NCI-H1417 (cell line): ENCODE measurements around the gene PYGB.
"Not testable (repeated sequence)": the region's sequence is repeated elsewhere in the genome, so short reads cannot be mapped to it uniquely, and the experiment has no call there.

Experiments
- DNase-seq, 3 experiments: peaks; one replicate each; lab custom pipeline; 2025; lab: John Stamatoyannopoulos, UW

Gene PYGB

GRCh38 chr20:25314497-25315417 lies 66.9 kb downstream of the PYGB start:
- no peak for DNase-seq

- no peak for DNase-seq
Measured at GRCh38 chr20:25315418-25316210, 67.7 kb downstream of the PYGB start.

GRCh38 chr20:25316506-25317190 lies 68.8 kb downstream of the PYGB start:
- DNase-seq: no peak

- peak in 1 of 3 experiments; percentile 54 for DNase-seq
Measured at GRCh38 chr20:25317351-25318075, 69.6 kb downstream of the PYGB start.

- peak in 1 of 3 experiments; percentile 36 for DNase-seq
Measured at GRCh38 chr20:25318471-25319240, 70.8 kb downstream of the PYGB start.

GRCh38 chr20:25319241-25320034 lies 71.6 kb downstream of the PYGB start:
- DNase-seq: peak; percentile 66 to 88 (median 77)

GRCh38 chr20:25320035-25320800 lies 72.3 kb downstream of the PYGB start:
- DNase-seq: peak in 1 of 3 experiments; percentile 51

GRCh38 chr20:25321262-25321831 lies 73.5 kb downstream of the PYGB start:
- no peak for DNase-seq

- no peak for DNase-seq
Measured at GRCh38 chr20:25321991-25322390, 74.1 kb downstream of the PYGB start.

GRCh38 chr20:25323496-25324246 lies 75.8 kb downstream of the PYGB start:
- DNase-seq: no peak

- no peak for DNase-seq
Measured at GRCh38 chr20:25324412-25324811, 76.5 kb downstream of the PYGB start.

- no peak for DNase-seq
Measured at GRCh38 chr20:25325073-25325472, 77.2 kb downstream of the PYGB start.

GRCh38 chr20:25325997-25326396 lies 78.1 kb downstream of the PYGB start:
- DNase-seq: no peak

- DNase-seq: no peak
Measured at GRCh38 chr20:25327521-25328235, 79.8 kb downstream of the PYGB start.

GRCh38 chr20:25328954-25329498 lies 81.1 kb downstream of the PYGB start:
- DNase-seq: no peak

GRCh38 chr20:25334972-25335371 lies 87.1 kb downstream of the PYGB start:
- DNase-seq: not testable (repeated sequence)
